22Rv1 (cell line): ENCODE results near the gene GNB1L.
A peak's percentile ranks its signal among the peaks of the same experiment; 100 is the strongest.

Experiments
- H3K27ac ChIP-seq: fragments of 450-650 bp; 2 replicates; pipeline ENCODE4 v1.5.1; 2017
- CTCF ChIP-seq: fragments of 450-650 bp; IDR thresholded peaks from 2 replicates; pipeline ENCODE4 v1.5.1; 2017; ENCODE audit warnings: mild to moderate bottlenecking
- ZFX ChIP-seq: fragments of 450-650 bp; IDR thresholded peaks from 2 replicates; pipeline ENCODE4 v1.6.1; 2017; ENCODE audit warnings: antibody characterized with exemption, borderline replicate concordance

The GNB1L gene

GRCh38 chr22:19809741-19810140 lies 44.9 kb downstream of the GNB1L start:
- H3K27ac ChIP-seq = no peak overlapping the region
- no peak for TF ChIP-seq CTCF
- no peak for TF ChIP-seq ZFX

- TF ChIP-seq CTCF (no peak), ZFX (no peak)
- H3K27ac ChIP-seq = no peak overlapping the region
Observed at GRCh38 chr22:19808873-19809478, 45.7 kb downstream of the GNB1L start.

- TF ChIP-seq CTCF = no peak
- H3K27ac ChIP-seq = no peak overlapping the region
Observed at GRCh38 chr22:19807914-19808872, 46.5 kb downstream of the GNB1L start.

GRCh38 chr22:19807161-19807913 lies 47.3 kb downstream of the GNB1L start:
- H3K27ac ChIP-seq = 0 out of 2 replicates have a peak overlapping the region, but pooled peaks have one; percentile 27
- no peak for TF ChIP-seq ZFX
- no peak for TF ChIP-seq CTCF

- H3K27ac ChIP-seq = peak overlapping the region; percentile 27
- TF ChIP-seq CTCF (no peak), ZFX (no peak)
Observed at GRCh38 chr22:19806213-19807160, 48.2 kb downstream of the GNB1L start.

- TF ChIP-seq CTCF = no peak
- TF ChIP-seq ZFX = no peak
- H3K27ac ChIP-seq = peak overlapping the region; percentile 27
Observed at GRCh38 chr22:19805821-19806212, 48.9 kb downstream of the GNB1L start.
